ENCODE measurements around the gene DPYSL4. TPM values are rescaled to one million over a fixed set of nuclear protein-coding genes. Genes with fewer than 3 reads are reported as not detected.

The DPYSL4 gene
- total and polyA plus RNA-seq, 2 experiments from 2014 or later = 10.6 to 23.9 TPM

GRCh38 chr10:132206377-132206745 is 19.6 kb downstream of the DPYSL4 start:
- H3K27me3 Mint-ChIP-seq (ENCODE audit: insufficient read depth, low read depth, poor library complexity) = peaks cover 5% of the 10 kb centered on the region
- H3K36me3 Mint-ChIP-seq (ENCODE audit: low read depth) = no peaks in the 10 kb centered on the region
- no peaks in the 10 kb centered on the region for H3K36me3 ChIP-seq (ENCODE audit: insufficient read depth)

DNA sequence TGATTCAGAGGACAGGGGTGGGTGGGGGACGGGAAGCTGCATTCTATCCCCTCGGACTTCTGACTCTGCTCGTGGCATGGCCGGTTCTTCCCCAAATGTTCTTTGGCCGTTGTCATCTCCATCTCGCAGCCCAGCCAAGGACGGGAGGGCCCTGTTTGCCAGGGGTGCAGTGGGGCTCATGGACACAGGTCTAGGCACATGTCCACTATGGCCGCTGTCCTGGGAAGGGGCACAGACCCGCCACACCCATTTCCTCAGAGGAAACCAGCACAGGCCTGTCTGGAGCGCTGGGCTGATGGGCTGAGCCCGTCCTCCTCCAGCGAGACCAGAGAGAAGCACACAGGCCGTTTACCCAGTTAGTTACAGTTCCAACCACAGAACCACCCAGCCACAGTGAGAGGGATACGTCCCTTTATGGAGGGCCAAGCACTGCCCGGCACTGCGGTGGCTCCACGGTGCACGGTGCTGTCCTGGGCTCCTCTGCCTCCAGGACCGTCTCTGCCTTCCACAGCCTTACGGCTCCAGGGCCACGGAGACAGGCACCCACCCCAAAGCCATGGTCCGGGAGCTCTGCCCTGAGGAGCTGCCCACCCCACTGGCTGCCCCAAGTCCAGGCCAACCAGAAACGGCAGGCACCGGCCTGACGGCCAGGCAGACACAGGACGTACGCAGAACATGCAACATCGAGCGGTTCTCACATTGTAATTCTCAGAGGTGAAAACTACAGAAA is 20.2 kb downstream of the DPYSL4 start:
- no peaks in the 10 kb centered on the region for H3K36me3 ChIP-seq (ENCODE audit: insufficient read depth)
- H3K27ac ChIP-seq (ENCODE audit: low read depth) = no peak overlapping the region
- H3K27me3 ChIP-seq (ENCODE audit: insufficient read depth) = no peaks in the 10 kb centered on the region
- TF ChIP-seq POLR2AphosphoS5 (IDR thresholded peaks at IDR 0.05; ENCODE audit: low read depth) = peak; percentile 29; the same call in 1 of the 2 replicates
- TF ChIP-seq, protein P1, sequence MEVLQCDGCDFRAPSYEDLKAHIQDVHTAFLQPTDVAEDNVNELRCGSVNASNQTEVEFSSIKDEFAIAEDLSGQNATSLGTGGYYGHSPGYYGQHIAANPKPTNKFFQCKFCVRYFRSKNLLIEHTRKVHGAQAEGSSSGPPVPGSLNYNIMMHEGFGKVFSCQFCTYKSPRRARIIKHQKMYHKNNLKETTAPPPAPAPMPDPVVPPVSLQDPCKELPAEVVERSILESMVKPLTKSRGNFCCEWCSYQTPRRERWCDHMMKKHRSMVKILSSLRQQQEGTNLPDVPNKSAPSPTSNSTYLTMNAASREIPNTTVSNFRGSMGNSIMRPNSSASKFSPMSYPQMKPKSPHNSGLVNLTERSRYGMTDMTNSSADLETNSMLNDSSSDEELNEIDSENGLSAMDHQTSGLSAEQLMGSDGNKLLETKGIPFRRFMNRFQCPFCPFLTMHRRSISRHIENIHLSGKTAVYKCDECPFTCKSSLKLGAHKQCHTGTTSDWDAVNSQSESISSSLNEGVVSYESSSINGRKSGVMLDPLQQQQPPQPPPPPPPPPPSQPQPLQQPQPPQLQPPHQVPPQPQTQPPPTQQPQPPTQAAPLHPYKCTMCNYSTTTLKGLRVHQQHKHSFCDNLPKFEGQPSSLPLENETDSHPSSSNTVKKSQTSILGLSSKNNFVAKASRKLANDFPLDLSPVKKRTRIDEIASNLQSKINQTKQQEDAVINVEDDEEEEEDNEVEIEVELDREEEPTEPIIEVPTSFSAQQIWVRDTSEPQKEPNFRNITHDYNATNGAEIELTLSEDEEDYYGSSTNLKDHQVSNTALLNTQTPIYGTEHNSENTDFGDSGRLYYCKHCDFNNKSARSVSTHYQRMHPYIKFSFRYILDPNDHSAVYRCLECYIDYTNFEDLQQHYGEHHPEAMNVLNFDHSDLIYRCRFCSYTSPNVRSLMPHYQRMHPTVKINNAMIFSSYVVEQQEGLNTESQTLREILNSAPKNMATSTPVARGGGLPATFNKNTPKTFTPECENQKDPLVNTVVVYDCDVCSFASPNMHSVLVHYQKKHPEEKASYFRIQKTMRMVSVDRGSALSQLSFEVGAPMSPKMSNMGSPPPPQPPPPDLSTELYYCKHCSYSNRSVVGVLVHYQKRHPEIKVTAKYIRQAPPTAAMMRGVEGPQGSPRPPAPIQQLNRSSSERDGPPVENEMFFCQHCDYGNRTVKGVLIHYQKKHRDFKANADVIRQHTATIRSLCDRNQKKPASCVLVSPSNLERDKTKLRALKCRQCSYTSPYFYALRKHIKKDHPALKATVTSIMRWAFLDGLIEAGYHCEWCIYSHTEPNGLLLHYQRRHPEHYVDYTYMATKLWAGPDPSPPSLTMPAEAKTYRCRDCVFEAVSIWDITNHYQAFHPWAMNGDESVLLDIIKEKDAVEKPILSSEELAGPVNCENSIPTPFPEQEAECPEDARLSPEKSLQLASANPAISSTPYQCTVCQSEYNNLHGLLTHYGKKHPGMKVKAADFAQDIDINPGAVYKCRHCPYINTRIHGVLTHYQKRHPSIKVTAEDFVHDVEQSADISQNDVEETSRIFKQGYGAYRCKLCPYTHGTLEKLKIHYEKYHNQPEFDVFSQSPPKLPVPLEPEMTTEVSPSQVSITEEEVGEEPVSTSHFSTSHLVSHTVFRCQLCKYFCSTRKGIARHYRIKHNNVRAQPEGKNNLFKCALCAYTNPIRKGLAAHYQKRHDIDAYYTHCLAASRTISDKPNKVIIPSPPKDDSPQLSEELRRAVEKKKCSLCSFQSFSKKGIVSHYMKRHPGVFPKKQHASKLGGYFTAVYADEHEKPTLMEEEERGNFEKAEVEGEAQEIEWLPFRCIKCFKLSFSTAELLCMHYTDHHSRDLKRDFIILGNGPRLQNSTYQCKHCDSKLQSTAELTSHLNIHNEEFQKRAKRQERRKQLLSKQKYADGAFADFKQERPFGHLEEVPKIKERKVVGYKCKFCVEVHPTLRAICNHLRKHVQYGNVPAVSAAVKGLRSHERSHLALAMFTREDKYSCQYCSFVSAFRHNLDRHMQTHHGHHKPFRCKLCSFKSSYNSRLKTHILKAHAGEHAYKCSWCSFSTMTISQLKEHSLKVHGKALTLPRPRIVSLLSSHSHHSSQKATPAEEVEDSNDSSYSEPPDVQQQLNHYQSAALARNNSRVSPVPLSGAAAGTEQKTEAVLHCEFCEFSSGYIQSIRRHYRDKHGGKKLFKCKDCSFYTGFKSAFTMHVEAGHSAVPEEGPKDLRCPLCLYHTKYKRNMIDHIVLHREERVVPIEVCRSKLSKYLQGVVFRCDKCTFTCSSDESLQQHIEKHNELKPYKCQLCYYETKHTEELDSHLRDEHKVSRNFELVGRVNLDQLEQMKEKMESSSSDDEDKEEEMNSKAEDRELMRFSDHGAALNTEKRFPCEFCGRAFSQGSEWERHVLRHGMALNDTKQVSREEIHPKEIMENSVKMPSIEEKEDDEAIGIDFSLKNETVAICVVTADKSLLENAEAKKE (CRISPR knock-in tag; IDR thresholded peaks at IDR 0.05) = no peak
- TF ChIP-seq ZNF114 (CRISPR knock-in tag; IDR thresholded peaks at IDR 0.05) = no peak
- no peaks in the 10 kb centered on the region for H3K9me3 Mint-ChIP-seq
- H3K36me3 Mint-ChIP-seq (ENCODE audit: low read depth) = no peaks in the 10 kb centered on the region
- peaks cover 5% of the 10 kb centered on the region for H3K27me3 Mint-ChIP-seq (ENCODE audit: insufficient read depth, low read depth, poor library complexity)
- no peak; the same call in 2 of the 3 replicates for ATAC-seq
- H3K4me1 ChIP-seq (ENCODE audit: insufficient read depth) = no peaks in the 10 kb centered on the region
- DNase-seq (ENCODE audit: low spot score) = no peak
- no peak overlapping the region for H3K27ac Mint-ChIP-seq
- no peak overlapping the region for H3K4me3 Mint-ChIP-seq
- no peak overlapping the region for H3K4me3 ChIP-seq
- H4K20me1 ChIP-seq (replicated peaks; ENCODE audit: insufficient read depth) = no peaks in the 10 kb centered on the region
- H3K9me2 ChIP-seq (ENCODE audit: insufficient read depth) = no peaks in the 10 kb centered on the region
- H3F3A ChIP-seq (replicated peaks; ENCODE audit: low read depth) = no peaks in the 10 kb centered on the region
- H3K4me1 Mint-ChIP-seq = no peaks in the 10 kb centered on the region
- H3K4me2 ChIP-seq = no peak overlapping the region
- no peaks in the 10 kb centered on the region for H3K79me2 ChIP-seq (replicated peaks; ENCODE audit: insufficient read depth)
- no peak overlapping the region for H2AFZ ChIP-seq

More at GRCh38 chr10:132206377-132206745, 19.6 kb downstream of the DPYSL4 start:
- Mint-ChIP-seq H3K4me3 (no peak overlapping the region), H3K27ac (no peak overlapping the region), H3K9me3 (no peaks in the 10 kb centered on the region), H3K4me1 (no peaks in the 10 kb centered on the region)
- ATAC-seq (no peak), DNase-seq (ENCODE audit: low spot score) (no peak)
- no peak for TF ChIP-seq NANOG (IDR thresholded peaks at IDR 0.05; ENCODE audit: borderline replicate concordance)
- TF ChIP-seq JUNB (IDR thresholded peaks at IDR 0.05; ENCODE audit: unreplicated experiment) = no peak
- no peak for TF ChIP-seq STAT1 (IDR thresholded peaks at IDR 0.05; ENCODE audit: unreplicated experiment)
- no peak for TF ChIP-seq CREB1 (CRISPR knock-in tag; IDR thresholded peaks at IDR 0.05; ENCODE audit: low read depth)
- H3F3A ChIP-seq (replicated peaks; ENCODE audit: low read depth) = no peaks in the 10 kb centered on the region
- H3K79me2 ChIP-seq (replicated peaks; ENCODE audit: insufficient read depth) = no peaks in the 10 kb centered on the region
- H3K4me3 ChIP-seq = no peak overlapping the region
- no peak overlapping the region for H2AFZ ChIP-seq
- H3K9me2 ChIP-seq (ENCODE audit: insufficient read depth) = no peaks in the 10 kb centered on the region
- H3K4me1 ChIP-seq (ENCODE audit: insufficient read depth) = no peaks in the 10 kb centered on the region
- H3K27me3 ChIP-seq (ENCODE audit: insufficient read depth) = no peaks in the 10 kb centered on the region
- no peak overlapping the region for H3K4me2 ChIP-seq
- H3K27ac ChIP-seq (ENCODE audit: low read depth) = no peak overlapping the region
- H4K20me1 ChIP-seq (replicated peaks; ENCODE audit: insufficient read depth) = no peaks in the 10 kb centered on the region

All from GM23338 (cell line).